ENCODE data around the gene NTM.

GRCh38 chr11:132112846-132113245 lies 742.4 kb downstream of the NTM start:
- TF ChIP-seq POLR2A (IDR thresholded peaks at IDR 0.05) (no peak), CTCF (IDR thresholded peaks at IDR 0.05) (no peak)
